Skeletal muscle tissue (tissue), 4 donors: ENCODE data around the gene TTC27. TPM values are rescaled to one million over a fixed set of nuclear protein-coding genes. Genes with fewer than 3 reads are reported as not detected.

Experiments
- H3K27ac ChIP-seq: one replicate; pipeline ENCODE4 v1.7.0; 2013; ENCODE audit warnings: mild to moderate bottlenecking, low read depth, low read length, inconsistent platforms
- H3K27me3 ChIP-seq, 3 donors: one replicate each; pipeline ENCODE4 v1.7.0; 2013; ENCODE audit warnings: low read length in 3 of 3; ENCODE audit not compliant: control insufficient read depth in 3 of 3, insufficient read depth in 3 of 3
- H3K36me3 ChIP-seq, 3 donors: one replicate each; pipeline ENCODE4 v1.7.0; 2013; ENCODE audit warnings: low read length in 3 of 3; ENCODE audit not compliant: control insufficient read depth in 3 of 3, insufficient read depth in 3 of 3
- H3K4me1 ChIP-seq, 3 donors: one replicate each; pipeline ENCODE4 v1.7.0; 2013; ENCODE audit warnings: low read length in 3 of 3, mild to moderate bottlenecking in 3 of 3; ENCODE audit not compliant: control insufficient read depth in 3 of 3, insufficient read depth in 3 of 3
- H3K4me3 ChIP-seq, 3 donors: one replicate each; pipeline ENCODE4 v1.7.0; 2013; ENCODE audit warnings: low read length in 3 of 3
- H3K9ac ChIP-seq, 3 donors: one replicate each; pipeline ENCODE4 v1.7.0; 2013; ENCODE audit warnings: low read length in 3 of 3, mild to moderate bottlenecking in 3 of 3, moderate library complexity in 2 of 3, low read depth in 1 of 3
- H3K9me3 ChIP-seq, 3 donors: one replicate each; pipeline ENCODE4 v1.7.0; 2013; ENCODE audit warnings: low read length in 3 of 3; ENCODE audit not compliant: control insufficient read depth in 3 of 3
- total RNA-seq: library from RNA; depleted of rRNA; stranded (reverse); fragments of >200 nt; gene quantifications from one replicate; pipeline ENCODE4 v1.2.3, GENCODE V29; 2014
- donor health status: Osteomylitis.

Gene TTC27
- total RNA-seq, 1 donor from 2014 or later = 23.5 TPM

- Histone ChIP-seq H3K4me3 (no peak overlapping the region), H3K27me3 (no peaks in the 10 kb centered on the region), H3K36me3 (peaks cover 0 to 3% (median 2%) of the 10 kb centered on the region in 3 donors), H3K27ac (no peak overlapping the region), H3K9ac (no peak overlapping the region), H3K9me3 (no peaks in the 10 kb centered on the region), H3K4me1 (no peaks in the 10 kb centered on the region)
These were observed 36.0 kb downstream of the TTC27 start for GRCh38 chr2:32663864-32664263.

GRCh38 chr2:32666704-32667103 is 38.9 kb downstream of the TTC27 start:
- no peak overlapping the region for H3K27ac ChIP-seq
- H3K9ac ChIP-seq = no peak overlapping the region
- peaks cover 0 to 2% (median 0%) of the 10 kb centered on the region in 3 donors for H3K36me3 ChIP-seq
- no peak overlapping the region for H3K4me3 ChIP-seq
- H3K27me3 ChIP-seq = no peaks in the 10 kb centered on the region
- no peaks in the 10 kb centered on the region for H3K4me1 ChIP-seq
- H3K9me3 ChIP-seq = no peaks in the 10 kb centered on the region

- H3K4me1 ChIP-seq = no peaks in the 10 kb centered on the region
- H3K9ac ChIP-seq = no peak overlapping the region
- H3K27ac ChIP-seq = no peak overlapping the region
- H3K27me3 ChIP-seq = no peaks in the 10 kb centered on the region
- no peaks in the 10 kb centered on the region for H3K9me3 ChIP-seq
- peaks cover 0 to 3% (median 2%) of the 10 kb centered on the region in 3 donors for H3K36me3 ChIP-seq
- no peak overlapping the region for H3K4me3 ChIP-seq
These were observed 40.4 kb downstream of the TTC27 start for GRCh38 chr2:32668254-32668653.

GRCh38 chr2:32671885-32672533 is 44.2 kb downstream of the TTC27 start:
- Histone ChIP-seq H3K9me3 (no peaks in the 10 kb centered on the region), H3K4me1 (no peaks in the 10 kb centered on the region), H3K4me3 (no peak overlapping the region), H3K27me3 (no peaks in the 10 kb centered on the region), H3K27ac (no peak overlapping the region), H3K9ac (no peak overlapping the region), H3K36me3 (peaks cover 0 to 9% (median 5%) of the 10 kb centered on the region in 3 donors)

- H3K27ac ChIP-seq = no peak overlapping the region
- no peaks in the 10 kb centered on the region for H3K4me1 ChIP-seq
- no peaks in the 10 kb centered on the region for H3K27me3 ChIP-seq
- no peak overlapping the region for H3K9ac ChIP-seq
- peaks cover 5 to 21% (median 8%) of the 10 kb centered on the region in 3 donors for H3K36me3 ChIP-seq
- H3K4me3 ChIP-seq = no peak overlapping the region
- no peaks in the 10 kb centered on the region for H3K9me3 ChIP-seq
These were observed 51.0 kb downstream of the TTC27 start for GRCh38 chr2:32678825-32679224.

- Histone ChIP-seq H3K36me3 (peaks cover 5 to 18% (median 5%) of the 10 kb centered on the region in 3 donors), H3K9me3 (no peaks in the 10 kb centered on the region), H3K27ac (no peak overlapping the region), H3K27me3 (no peaks in the 10 kb centered on the region), H3K9ac (no peak overlapping the region), H3K4me3 (no peak overlapping the region), H3K4me1 (no peaks in the 10 kb centered on the region)
These were observed 53.1 kb downstream of the TTC27 start for GRCh38 chr2:32680942-32681341.

GRCh38 chr2:32683520-32684086 is 55.8 kb downstream of the TTC27 start:
- Histone ChIP-seq H3K36me3 (peaks cover 3 to 16% (median 5%) of the 10 kb centered on the region in 3 donors), H3K9ac (no peak overlapping the region), H3K9me3 (no peaks in the 10 kb centered on the region), H3K27ac (no peak overlapping the region), H3K4me1 (no peaks in the 10 kb centered on the region), H3K27me3 (no peaks in the 10 kb centered on the region), H3K4me3 (no peak overlapping the region)

GRCh38 chr2:32688541-32688940 is 60.7 kb downstream of the TTC27 start:
- H3K4me3 ChIP-seq = no peak overlapping the region
- no peaks in the 10 kb centered on the region for H3K36me3 ChIP-seq
- H3K27ac ChIP-seq = no peak overlapping the region
- H3K9me3 ChIP-seq = no peaks in the 10 kb centered on the region
- H3K4me1 ChIP-seq = no peaks in the 10 kb centered on the region
- H3K9ac ChIP-seq = no peak overlapping the region
- H3K27me3 ChIP-seq = no peaks in the 10 kb centered on the region

- Histone ChIP-seq H3K36me3 (no peaks in the 10 kb centered on the region), H3K4me1 (no peaks in the 10 kb centered on the region), H3K4me3 (no peak overlapping the region), H3K9me3 (no peaks in the 10 kb centered on the region), H3K27ac (no peak overlapping the region), H3K9ac (no peak overlapping the region), H3K27me3 (no peaks in the 10 kb centered on the region)
These were observed 63.8 kb downstream of the TTC27 start for GRCh38 chr2:32691678-32692077.

GRCh38 chr2:32696439-32696838 is 68.6 kb downstream of the TTC27 start:
- no peak overlapping the region for H3K27ac ChIP-seq
- no peak overlapping the region for H3K4me3 ChIP-seq
- no peaks in the 10 kb centered on the region for H3K9me3 ChIP-seq

More at GRCh38 chr2:32696439-32696838, 68.6 kb downstream of the TTC27 start:
- Histone ChIP-seq H3K9ac (no peak overlapping the region), H3K4me1 (no peaks in the 10 kb centered on the region), H3K27me3 (no peaks in the 10 kb centered on the region), H3K36me3 (no peaks in the 10 kb centered on the region)
